ENCODE data around the gene RAB6B.

GRCh38 chr3:133937061-133937686 is 41.5 kb upstream of the RAB6B start:
- TF ChIP-seq CTCF (conservative IDR thresholded peaks at IDR 0.05) (no peak), EZH2 (IDR thresholded peaks at IDR 0.05; ENCODE audit: low read depth) (no peak)

Data from PC-9 (cell line).